ENCODE data around the gene PPP1R12C.

PPP1R12C gene

GRCh38 chr19:55114566-55115145, 2.8 kb downstream of the PPP1R12C start:
- no peak overlapping the region for H4K91ac ChIP-seq (ENCODE audit: low read depth, low read length, poor library complexity)
- H3K27me3 ChIP-seq (ENCODE audit: control insufficient read depth in 3 of 3, insufficient read depth in 3 of 3, low read depth in 1 of 3, low read length in 3 of 3) = no peaks in the 10 kb centered on the region
- DNase-seq (ENCODE audit: low spot score) = no peak
- H2BK120ac ChIP-seq (ENCODE audit: low read depth, low read length) = no peak overlapping the region
- peak overlapping the region; percentile 33 for H3K27ac ChIP-seq (replicated peaks; ENCODE audit: low read length)
- H3K4me1 ChIP-seq (ENCODE audit: control insufficient read depth in 2 of 2, insufficient read depth in 1 of 2, low read depth in 1 of 2, low read length in 2 of 2) = peaks cover 35 to 37% of the 10 kb centered on the region in 2 donors
- H3K4ac ChIP-seq (ENCODE audit: low read length) = no peak overlapping the region
- peaks cover 3 to 31% of the 10 kb centered on the region in 2 donors for H3K36me3 ChIP-seq (replicated peaks in 1 of 2; ENCODE audit: control insufficient read depth in 2 of 2, insufficient read depth in 2 of 2, low read length in 2 of 2)
- H3K9me3 ChIP-seq (replicated peaks in 1 of 2; ENCODE audit: control insufficient read depth in 2 of 2, insufficient read depth in 1 of 2, low read depth in 1 of 2, low read length in 2 of 2) = no peaks in the 10 kb centered on the region
- WGBS, 2 donors (ENCODE audit: extremely low coverage in 2 of 2, insufficient read length in 2 of 2, insufficient replicate concordance in 1 of 2) = no CpG with 5 or more reads among the region's 9 CpGs
- no peak overlapping the region for H3K4me2 ChIP-seq (ENCODE audit: insufficient read depth, low read length, poor library complexity, severe bottlenecking)
- no peak overlapping the region for H3K14ac ChIP-seq (ENCODE audit: low read length)
- H2AFZ ChIP-seq (ENCODE audit: low read length) = no peak overlapping the region
- no peak overlapping the region for H2BK12ac ChIP-seq (ENCODE audit: low read length)
- no peak overlapping the region for H3K9ac ChIP-seq (ENCODE audit: low read depth, low read length, poor library complexity)
- H3K79me1 ChIP-seq (ENCODE audit: low read depth, low read length) = peaks cover 33% of the 10 kb centered on the region
- H3K4me3 ChIP-seq (ENCODE audit: low read length in 2 of 2) = no peak overlapping the region
- peak overlapping the region; percentile 79 for H2AK5ac ChIP-seq (ENCODE audit: low read depth, low read length)
- H2BK5ac ChIP-seq (ENCODE audit: low read length) = peak overlapping the region; percentile 10
- no peak overlapping the region for H3K23ac ChIP-seq (ENCODE audit: low read depth, low read length, poor library complexity)
- H4K8ac ChIP-seq (ENCODE audit: low read depth, low read length) = no peak overlapping the region
- H3K18ac ChIP-seq (ENCODE audit: low read length) = no peak overlapping the region
- H2BK15ac ChIP-seq (ENCODE audit: low read length) = no peak overlapping the region

GRCh38 chr19:55113570-55114039, 3.8 kb downstream of the PPP1R12C start:
- peak overlapping the region; percentile 16 for H3K18ac ChIP-seq (ENCODE audit: low read length)
- peak overlapping the region; percentile 92 for H2BK5ac ChIP-seq (ENCODE audit: low read length)
- WGBS, 2 donors (ENCODE audit: extremely low coverage in 2 of 2, insufficient read length in 2 of 2, insufficient replicate concordance in 1 of 2) = no CpG with 5 or more reads among the region's 12 CpGs
- no peak overlapping the region for H2AFZ ChIP-seq (ENCODE audit: low read length)
- no peak overlapping the region for H3K4ac ChIP-seq (ENCODE audit: low read length)
- peaks cover 37% of the 10 kb centered on the region for H3K79me1 ChIP-seq (ENCODE audit: low read depth, low read length)
- H3K23ac ChIP-seq (ENCODE audit: low read depth, low read length, poor library complexity) = no peak overlapping the region
- peak overlapping the region; percentile 53 for H2AK5ac ChIP-seq (ENCODE audit: low read depth, low read length)
- DNase-seq (ENCODE audit: low spot score) = peak; percentile 86
- no peaks in the 10 kb centered on the region for H3K9me3 ChIP-seq (replicated peaks in 1 of 2; ENCODE audit: control insufficient read depth in 2 of 2, insufficient read depth in 1 of 2, low read depth in 1 of 2, low read length in 2 of 2)
- no peak overlapping the region for H4K91ac ChIP-seq (ENCODE audit: low read depth, low read length, poor library complexity)
- no peak overlapping the region for H3K14ac ChIP-seq (ENCODE audit: low read length)
- peaks cover 32 to 37% of the 10 kb centered on the region in 2 donors for H3K4me1 ChIP-seq (ENCODE audit: control insufficient read depth in 2 of 2, insufficient read depth in 1 of 2, low read depth in 1 of 2, low read length in 2 of 2)
- H3K36me3 ChIP-seq (replicated peaks in 1 of 2; ENCODE audit: control insufficient read depth in 2 of 2, insufficient read depth in 2 of 2, low read length in 2 of 2) = peaks cover 7 to 41% of the 10 kb centered on the region in 2 donors
- no peaks in the 10 kb centered on the region for H3K27me3 ChIP-seq (ENCODE audit: control insufficient read depth in 3 of 3, insufficient read depth in 3 of 3, low read depth in 1 of 3, low read length in 3 of 3)
- H2BK120ac ChIP-seq (ENCODE audit: low read depth, low read length) = no peak overlapping the region
- no peak overlapping the region for H2BK12ac ChIP-seq (ENCODE audit: low read length)
- H2BK15ac ChIP-seq (ENCODE audit: low read length) = no peak overlapping the region
- H3K4me3 ChIP-seq (ENCODE audit: low read length in 2 of 2) = no peak overlapping the region
- H4K8ac ChIP-seq (ENCODE audit: low read depth, low read length) = no peak overlapping the region
- H3K27ac ChIP-seq (replicated peaks; ENCODE audit: low read length) = peak overlapping the region; percentile 15
- peak overlapping the region; percentile 22 for H3K4me2 ChIP-seq (ENCODE audit: insufficient read depth, low read length, poor library complexity, severe bottlenecking)
- H3K9ac ChIP-seq (ENCODE audit: low read depth, low read length, poor library complexity) = no peak overlapping the region

- H2AFZ ChIP-seq (ENCODE audit: low read length) = no peak overlapping the region
- peak overlapping the region; percentile 53 for H2AK5ac ChIP-seq (ENCODE audit: low read depth, low read length)
- H3K4me3 ChIP-seq (ENCODE audit: low read length in 2 of 2) = peak overlapping the region in 1 of 2 donors; percentile 36
- no peaks in the 10 kb centered on the region for H3K27me3 ChIP-seq (ENCODE audit: control insufficient read depth in 3 of 3, insufficient read depth in 3 of 3, low read depth in 1 of 3, low read length in 3 of 3)
- H3K4ac ChIP-seq (ENCODE audit: low read length) = no peak overlapping the region
- peak overlapping the region; percentile 15 for H3K27ac ChIP-seq (replicated peaks; ENCODE audit: low read length)
- peak overlapping the region; percentile 89 for H3K23ac ChIP-seq (ENCODE audit: low read depth, low read length, poor library complexity)
- H4K8ac ChIP-seq (ENCODE audit: low read depth, low read length) = no peak overlapping the region
- peak overlapping the region; percentile 92 for H2BK5ac ChIP-seq (ENCODE audit: low read length)
- peak overlapping the region; percentile 44 for H3K18ac ChIP-seq (ENCODE audit: low read length)
- no peak for DNase-seq (ENCODE audit: low spot score)
- no peaks in the 10 kb centered on the region for H3K9me3 ChIP-seq (replicated peaks in 1 of 2; ENCODE audit: control insufficient read depth in 2 of 2, insufficient read depth in 1 of 2, low read depth in 1 of 2, low read length in 2 of 2)
- H2BK12ac ChIP-seq (ENCODE audit: low read length) = peak overlapping the region; percentile 43
- H3K36me3 ChIP-seq (replicated peaks in 1 of 2; ENCODE audit: control insufficient read depth in 2 of 2, insufficient read depth in 2 of 2, low read length in 2 of 2) = peaks cover 7 to 44% of the 10 kb centered on the region in 2 donors
- H3K9ac ChIP-seq (ENCODE audit: low read depth, low read length, poor library complexity) = no peak overlapping the region
- no CpG with 5 or more reads among the region's 23 CpGs for WGBS, 2 donors (ENCODE audit: extremely low coverage in 2 of 2, insufficient read length in 2 of 2, insufficient replicate concordance in 1 of 2)
- H3K4me1 ChIP-seq (ENCODE audit: control insufficient read depth in 2 of 2, insufficient read depth in 1 of 2, low read depth in 1 of 2, low read length in 2 of 2) = peaks cover 32 to 37% of the 10 kb centered on the region in 2 donors
- peak overlapping the region; percentile 87 for H2BK15ac ChIP-seq (ENCODE audit: low read length)
- H3K4me2 ChIP-seq (ENCODE audit: insufficient read depth, low read length, poor library complexity, severe bottlenecking) = no peak overlapping the region
- no peak overlapping the region for H3K14ac ChIP-seq (ENCODE audit: low read length)
- H3K79me1 ChIP-seq (ENCODE audit: low read depth, low read length) = peaks cover 37% of the 10 kb centered on the region
- peak overlapping the region; percentile 44 for H2BK120ac ChIP-seq (ENCODE audit: low read depth, low read length)
- no peak overlapping the region for H4K91ac ChIP-seq (ENCODE audit: low read depth, low read length, poor library complexity)
Observed at GRCh38 chr19:55112777-55113569, 4.5 kb downstream of the PPP1R12C start.

GRCh38 chr19:55112246-55112776, 5.1 kb downstream of the PPP1R12C start:
- Histone ChIP-seq H2AK5ac (ENCODE audit: low read depth, low read length) (peak overlapping the region; percentile 53), H3K14ac (ENCODE audit: low read length) (peak overlapping the region; percentile 21), H3K9me3 (replicated peaks in 1 of 2; ENCODE audit: control insufficient read depth in 2 of 2, insufficient read depth in 1 of 2, low read depth in 1 of 2, low read length in 2 of 2) (no peaks in the 10 kb centered on the region), H3K23ac (ENCODE audit: low read depth, low read length, poor library complexity) (peak overlapping the region; percentile 89), H2BK12ac (ENCODE audit: low read length) (no peak overlapping the region), H3K9ac (ENCODE audit: low read depth, low read length, poor library complexity) (no peak overlapping the region), H3K18ac (ENCODE audit: low read length) (peak overlapping the region; percentile 57), H3K4me2 (ENCODE audit: insufficient read depth, low read length, poor library complexity, severe bottlenecking) (no peak overlapping the region), H3K4me3 (ENCODE audit: low read length in 2 of 2) (no peak overlapping the region), H3K36me3 (replicated peaks in 1 of 2; ENCODE audit: control insufficient read depth in 2 of 2, insufficient read depth in 2 of 2, low read length in 2 of 2) (peaks cover 7 to 44% of the 10 kb centered on the region in 2 donors), H2BK15ac (ENCODE audit: low read length) (peak overlapping the region; percentile 87), H4K91ac (ENCODE audit: low read depth, low read length, poor library complexity) (no peak overlapping the region), H4K8ac (ENCODE audit: low read depth, low read length) (no peak overlapping the region), H2BK5ac (ENCODE audit: low read length) (peak overlapping the region; percentile 82), H2AFZ (ENCODE audit: low read length) (no peak overlapping the region), H3K27me3 (ENCODE audit: control insufficient read depth in 3 of 3, insufficient read depth in 3 of 3, low read depth in 1 of 3, low read length in 3 of 3) (no peaks in the 10 kb centered on the region), H3K79me1 (ENCODE audit: low read depth, low read length) (peaks cover 37% of the 10 kb centered on the region), H3K4me1 (ENCODE audit: control insufficient read depth in 2 of 2, insufficient read depth in 1 of 2, low read depth in 1 of 2, low read length in 2 of 2) (peaks cover 32 to 37% of the 10 kb centered on the region in 2 donors), H2BK120ac (ENCODE audit: low read depth, low read length) (no peak overlapping the region), H3K4ac (ENCODE audit: low read length) (no peak overlapping the region), H3K27ac (replicated peaks; ENCODE audit: low read length) (no peak overlapping the region)
- WGBS, 2 donors (ENCODE audit: extremely low coverage in 2 of 2, insufficient read length in 2 of 2, insufficient replicate concordance in 1 of 2) = no CpG with 5 or more reads among the region's 25 CpGs
- no peak for DNase-seq (ENCODE audit: low spot score)
